Neural cell (in vitro differentiated cells): ENCODE data around the gene NUSAP1.

ENCODE experiments used
- CTCF ChIP-seq: fragments of 450-650 bp; IDR thresholded peaks from 2 replicates; pipeline ENCODE4 v1.5.1; 2014; ENCODE audit warnings: antibody characterized with exemption, mild to moderate bottlenecking, moderate library complexity; ENCODE audit not compliant: poor library complexity, severe bottlenecking
- EP300 ChIP-seq: fragments of 450-650 bp; conservative IDR thresholded peaks from 2 replicates; pipeline ENCODE4 v1.6.1; 2014; ENCODE audit warnings: antibody characterized with exemption, mild to moderate bottlenecking, moderate library complexity; ENCODE audit not compliant: poor library complexity, severe bottlenecking
- EZH2 ChIP-seq: fragments of 200-600, 300-800 bp; shearing (Covaris generic), sonication (generic); IDR thresholded peaks from 2 replicates; pipeline ENCODE4 v1.6.1; 2014; ENCODE audit warnings: antibody characterized with exemption, low read length, borderline replicate concordance, mild to moderate bottlenecking; ENCODE audit not compliant: insufficient read depth, poor library complexity, severe bottlenecking
- POLR2AphosphoS5 ChIP-seq: IDR thresholded peaks from 2 replicates; pipeline ENCODE4 v1.6.1; 2012
- RAD21 ChIP-seq: fragments of 450-650 bp; conservative IDR thresholded peaks from 2 replicates; pipeline ENCODE4 v1.6.1; 2014; ENCODE audit warnings: antibody characterized with exemption, mild to moderate bottlenecking, moderate library complexity
- REST ChIP-seq: IDR thresholded peaks from 2 replicates; pipeline ENCODE4 v1.6.1; 2012; ENCODE audit warnings: borderline replicate concordance

DNA sequence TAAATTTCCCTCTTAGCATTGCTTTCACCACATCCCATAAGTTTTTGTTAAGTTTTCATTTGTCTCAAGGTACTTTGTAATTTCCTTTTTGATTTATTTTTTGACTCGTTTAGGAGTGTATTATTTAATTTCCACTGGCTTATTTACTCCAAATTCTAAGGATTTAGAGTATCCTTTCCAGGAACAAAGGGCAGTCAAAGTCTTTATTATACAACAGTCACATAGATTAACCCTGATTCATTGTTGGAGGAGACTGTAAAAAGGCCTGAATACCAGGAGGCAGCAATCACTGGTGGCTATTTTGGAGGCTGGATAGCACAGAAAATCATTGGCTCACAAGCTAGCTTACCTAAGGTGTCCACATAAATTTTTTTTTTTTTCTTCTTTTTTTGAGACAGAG, 40.2 kb upstream of the NUSAP1 start:
- TF ChIP-seq CTCF: no peak
- TF ChIP-seq EZH2: no peak
- TF ChIP-seq REST: no peak
- TF ChIP-seq EP300: no peak
- no peak for TF ChIP-seq POLR2AphosphoS5
- no peak for TF ChIP-seq RAD21
